Large intestine (tissue), 3 donors: Measurements from ENCODE around the gene KIAA1614. TPM values are rescaled to one million over a fixed set of nuclear protein-coding genes. Genes with fewer than 3 reads are reported as not detected.

Source experiments
- DNase-seq, 2 donors: peaks; one replicate each; pipeline versions ENCODE4 v3.0.0 to v3.0.0-alpha.2; 2013
- H3K27ac ChIP-seq: one replicate; pipeline ENCODE4 v1.5.1; 2013; ENCODE audit warnings: low read length
- H3K27me3 ChIP-seq: 2 replicates; pipeline ENCODE4 v1.6.1; 2013; ENCODE audit warnings: low read length; ENCODE audit not compliant: control insufficient read depth, insufficient read depth
- H3K36me3 ChIP-seq: 2 replicates; pipeline ENCODE4 v1.6.1; 2013; ENCODE audit warnings: low read length; ENCODE audit not compliant: control insufficient read depth, insufficient read depth
- H3K4me1 ChIP-seq: one replicate; pipeline ENCODE4 v1.6.1; 2013; ENCODE audit warnings: low read length; ENCODE audit not compliant: control insufficient read depth, insufficient read depth
- H3K4me3 ChIP-seq: one replicate; pipeline ENCODE4 v1.5.1; 2013; ENCODE audit warnings: low read length
- H3K9me3 ChIP-seq: one replicate; pipeline ENCODE4 v1.6.1; 2013; ENCODE audit warnings: mild to moderate bottlenecking, low read depth, low read length, moderate library complexity; ENCODE audit not compliant: control insufficient read depth
- WGBS: methylation state at CpG from one replicate; pipeline ENCODE4 v1.1.5; 2013; ENCODE audit warnings: low lambda C conversion rate; ENCODE audit not compliant: insufficient coverage; 5-methylcytosine and 5-hydroxymethylcytosine counted together
- polyA plus RNA-seq: library from polyadenylated mRNA; unstranded; fragments of 120-200 nt; gene quantifications from one replicate; pipeline ENCODE4 v1.2.1, GENCODE V29; 2013

KIAA1614 gene
- polyA plus RNA-seq, 1 donor: 2.1 TPM

DNA sequence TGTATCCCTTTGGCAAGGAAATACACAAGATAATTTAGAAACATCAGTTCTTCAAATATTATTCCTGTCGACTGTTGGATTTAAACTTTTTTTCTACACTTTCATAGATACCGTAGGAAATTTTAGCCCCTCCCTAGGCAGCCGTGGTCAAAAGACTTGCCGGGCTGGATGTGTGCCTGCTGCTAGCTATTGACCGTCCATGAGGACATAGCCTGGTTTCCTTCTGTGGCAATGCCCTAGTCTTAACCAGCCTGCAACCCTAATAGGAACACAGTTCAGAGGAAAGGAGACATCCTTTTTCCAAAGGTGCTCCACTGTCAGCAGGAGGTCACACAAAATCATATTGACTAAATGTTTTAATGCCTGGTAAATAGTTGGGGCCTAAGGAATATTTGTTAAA, 20.4 kb upstream of the KIAA1614 start:
- WGBS: no CpG with 5 or more reads among the region's 5 CpGs
- no peak for DNase-seq

DNA sequence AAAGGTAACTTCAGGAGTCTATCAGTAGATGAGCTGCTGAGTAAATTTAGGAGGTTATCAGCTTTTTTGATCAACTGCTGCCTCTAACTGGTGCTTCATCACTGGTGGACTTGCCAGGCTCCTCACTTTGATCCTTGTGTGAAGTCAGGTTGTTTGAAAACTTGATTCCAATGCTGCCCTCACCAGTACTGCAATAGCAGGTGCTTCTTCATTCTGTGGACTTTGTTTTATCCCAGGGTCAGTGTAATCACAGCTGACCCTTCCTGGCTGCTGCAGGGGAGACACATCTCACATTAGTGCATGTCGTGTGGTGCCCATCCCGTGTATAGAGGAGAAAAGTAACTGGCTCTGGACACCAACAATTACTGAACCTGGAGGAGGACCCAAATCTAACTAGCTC, 20.0 kb upstream of the KIAA1614 start:
- Histone ChIP-seq H3K9me3 (no peaks in the 10 kb centered on the region), H3K4me3 (no peak overlapping the region), H3K27ac (no peak overlapping the region), H3K36me3 (no peaks in the 10 kb centered on the region), H3K4me1 (no peaks in the 10 kb centered on the region), H3K27me3 (no peaks in the 10 kb centered on the region)
- no CpG with 5 or more reads among the region's 2 CpGs for WGBS
- DNase-seq: no peak

More for the DNA sequence above, 20.4 kb upstream of the KIAA1614 start:
- Histone ChIP-seq H3K9me3 (no peaks in the 10 kb centered on the region), H3K27me3 (no peaks in the 10 kb centered on the region), H3K27ac (no peak overlapping the region), H3K36me3 (no peaks in the 10 kb centered on the region), H3K4me1 (peaks cover 2% of the 10 kb centered on the region), H3K4me3 (no peak overlapping the region)

DNA sequence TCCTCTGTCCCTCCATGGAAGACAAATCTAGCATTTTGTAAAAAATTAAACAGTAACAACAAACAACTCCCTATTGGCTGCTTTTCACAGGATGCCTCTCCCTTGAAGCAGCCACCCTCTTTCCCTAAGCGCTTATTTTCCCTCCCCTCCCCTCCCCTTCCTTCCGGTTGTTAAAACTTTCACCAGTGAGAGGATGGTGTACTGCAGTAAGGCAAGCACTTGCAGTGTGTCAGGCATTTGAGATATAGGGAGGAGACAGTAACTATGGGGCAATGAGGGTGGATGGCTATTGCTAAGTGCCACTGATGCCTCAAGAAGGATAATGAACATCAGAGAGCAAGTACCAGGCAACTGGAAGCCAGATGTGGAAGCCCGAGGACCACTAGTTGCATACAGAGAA, 19.1 kb upstream of the KIAA1614 start:
- no CpG with 5 or more reads among the region's 3 CpGs for WGBS
- DNase-seq: no peak
- H3K9me3 ChIP-seq: no peaks in the 10 kb centered on the region
- H3K4me3 ChIP-seq: no peak overlapping the region
- no peak overlapping the region for H3K27ac ChIP-seq
- no peaks in the 10 kb centered on the region for H3K36me3 ChIP-seq
- no peaks in the 10 kb centered on the region for H3K27me3 ChIP-seq
- H3K4me1 ChIP-seq: no peaks in the 10 kb centered on the region

DNA sequence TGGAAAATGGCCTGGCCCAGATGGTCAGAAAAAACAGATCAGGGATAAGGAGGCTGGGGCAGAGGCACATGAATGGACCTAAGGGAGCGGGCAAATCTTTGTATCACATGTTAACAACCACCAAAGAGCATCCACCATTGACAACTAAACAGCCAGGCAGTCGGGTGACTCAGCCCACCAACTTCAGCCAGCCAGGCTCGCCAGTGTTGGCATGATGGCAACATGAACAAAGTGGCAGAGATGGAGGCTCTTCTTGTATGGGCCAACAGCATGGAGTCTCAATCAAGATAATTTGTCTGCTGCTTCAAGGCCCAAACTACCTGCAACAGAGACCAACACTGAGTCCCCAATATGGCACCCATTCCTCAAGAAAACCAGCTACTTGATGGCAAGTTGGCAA, 16.5 kb upstream of the KIAA1614 start:
- no peak for DNase-seq
- Histone ChIP-seq H3K27ac (no peak overlapping the region), H3K9me3 (no peaks in the 10 kb centered on the region), H3K4me1 (no peaks in the 10 kb centered on the region), H3K4me3 (no peak overlapping the region), H3K36me3 (no peaks in the 10 kb centered on the region), H3K27me3 (no peaks in the 10 kb centered on the region)
- no CpG with 5 or more reads among the region's 3 CpGs for WGBS

DNA sequence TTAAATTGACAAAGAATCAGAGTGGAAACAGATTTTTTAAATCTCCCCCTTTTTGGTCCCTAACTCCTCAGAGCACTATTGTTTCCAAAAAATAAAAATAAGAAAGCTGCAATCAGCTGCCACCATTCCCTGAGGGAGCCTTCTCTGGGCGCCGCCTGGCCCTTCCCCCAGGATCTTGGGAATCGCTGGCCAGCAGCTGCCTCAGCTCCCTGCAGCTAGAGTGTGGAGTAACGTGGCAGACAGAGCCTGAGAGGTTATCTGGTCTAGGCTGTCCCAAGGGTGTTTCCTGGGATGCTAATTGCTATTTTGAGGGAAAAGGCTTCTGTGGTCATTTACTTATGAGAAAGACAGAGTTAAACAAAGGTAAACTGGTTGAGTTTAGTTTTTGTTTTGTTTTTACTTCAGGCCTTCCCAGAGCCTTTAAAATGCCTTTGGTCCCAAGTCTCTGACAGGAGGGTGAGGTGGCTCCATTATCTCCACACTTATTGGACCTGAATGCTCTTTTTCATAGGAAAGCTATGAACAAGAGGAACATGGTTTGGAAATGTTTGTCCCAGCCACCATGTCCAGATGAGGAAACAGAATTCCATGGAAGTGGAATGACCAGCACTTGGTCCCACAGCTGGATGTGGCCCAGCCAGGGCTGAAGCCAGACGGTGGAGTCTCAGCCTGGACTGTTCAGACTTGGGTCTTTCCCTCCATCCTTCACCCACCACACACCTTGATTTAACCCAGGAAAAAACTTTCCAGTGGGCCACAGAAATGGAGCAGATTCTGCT, 14.1 kb upstream of the KIAA1614 start:
- no peak overlapping the region for H3K4me3 ChIP-seq
- WGBS: no CpG with 5 or more reads among the region's 5 CpGs
- no peaks in the 10 kb centered on the region for H3K9me3 ChIP-seq
- H3K27me3 ChIP-seq: no peaks in the 10 kb centered on the region
- DNase-seq: no peak
- no peaks in the 10 kb centered on the region for H3K4me1 ChIP-seq
- no peaks in the 10 kb centered on the region for H3K36me3 ChIP-seq
- no peak overlapping the region for H3K27ac ChIP-seq

DNA sequence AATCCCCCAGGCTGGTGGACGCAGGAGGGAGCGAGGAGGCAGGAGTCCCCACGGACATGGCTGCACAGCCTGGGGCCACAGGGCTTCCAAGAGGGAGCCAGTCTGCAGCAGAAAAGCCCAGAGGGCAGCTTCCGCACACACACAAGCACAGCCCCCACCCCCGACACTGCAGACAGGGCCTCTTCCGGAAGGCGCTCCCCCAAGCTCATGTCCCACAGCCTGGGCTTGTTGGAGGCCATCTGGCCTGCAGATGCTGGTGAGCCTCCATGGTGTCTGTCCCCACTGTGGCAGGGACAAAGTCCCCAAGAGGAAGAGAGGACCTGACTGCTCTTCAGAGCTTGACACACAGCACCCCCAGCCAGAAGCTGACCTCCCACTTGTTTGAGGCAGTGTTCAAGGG, 13.4 kb upstream of the KIAA1614 start:
- no peaks in the 10 kb centered on the region for H3K27me3 ChIP-seq
- no peaks in the 10 kb centered on the region for H3K9me3 ChIP-seq
- no peak overlapping the region for H3K4me3 ChIP-seq
- H3K36me3 ChIP-seq: no peaks in the 10 kb centered on the region
- no peak overlapping the region for H3K27ac ChIP-seq
- no CpG with 5 or more reads among the region's 7 CpGs for WGBS
- H3K4me1 ChIP-seq: no peaks in the 10 kb centered on the region
- no peak for DNase-seq

DNA sequence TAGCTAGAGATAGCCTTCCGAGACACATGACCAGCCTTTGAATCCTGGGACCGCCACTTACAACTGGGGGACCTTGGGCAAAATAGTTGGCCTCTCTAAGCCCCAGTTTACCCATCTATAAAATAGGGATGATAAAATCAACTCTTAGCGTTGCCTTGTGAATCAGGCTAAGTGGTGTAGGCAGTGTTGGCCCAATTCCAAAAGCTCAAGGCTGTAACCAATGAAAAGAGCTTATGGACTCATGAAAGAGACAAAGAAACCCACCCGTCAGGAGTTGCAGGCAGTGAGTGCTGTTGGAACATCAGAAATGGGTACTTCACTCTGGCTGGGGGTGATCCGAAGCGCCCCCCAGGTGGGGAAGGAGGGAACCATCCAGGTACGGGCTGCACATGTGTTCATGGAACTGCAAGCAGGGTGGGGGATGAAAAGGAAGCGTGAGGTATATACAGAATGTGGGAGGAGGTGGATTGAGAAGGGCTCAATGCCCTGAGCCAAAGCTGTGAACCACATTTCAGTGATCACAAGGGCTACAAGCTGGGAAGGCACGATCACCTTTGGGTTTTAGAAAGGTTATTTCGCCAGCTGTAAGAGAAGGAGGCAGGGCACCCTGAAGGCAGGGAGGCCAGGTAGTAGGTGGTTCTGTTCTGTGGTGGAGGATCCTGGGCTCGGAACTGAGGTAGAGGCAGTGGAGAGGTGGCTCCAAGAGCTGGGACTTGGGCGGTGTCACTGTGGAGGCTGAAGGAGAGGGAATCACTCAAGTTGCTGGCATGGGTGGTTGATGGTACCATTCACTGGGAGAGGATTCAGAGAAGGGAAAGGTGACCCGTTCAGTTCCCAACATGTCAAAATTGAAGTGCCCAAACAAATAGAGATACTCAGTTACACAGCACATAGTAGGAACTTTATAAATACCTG, 11.4 kb upstream of the KIAA1614 start:
- H3K36me3 ChIP-seq: no peaks in the 10 kb centered on the region
- H3K27me3 ChIP-seq: no peaks in the 10 kb centered on the region
- no peaks in the 10 kb centered on the region for H3K9me3 ChIP-seq
- 33% methylated on average over 1 of the region's 13 CpGs for WGBS
- no peak for DNase-seq
- no peaks in the 10 kb centered on the region for H3K4me1 ChIP-seq
- no peak overlapping the region for H3K27ac ChIP-seq
- no peak overlapping the region for H3K4me3 ChIP-seq

DNA sequence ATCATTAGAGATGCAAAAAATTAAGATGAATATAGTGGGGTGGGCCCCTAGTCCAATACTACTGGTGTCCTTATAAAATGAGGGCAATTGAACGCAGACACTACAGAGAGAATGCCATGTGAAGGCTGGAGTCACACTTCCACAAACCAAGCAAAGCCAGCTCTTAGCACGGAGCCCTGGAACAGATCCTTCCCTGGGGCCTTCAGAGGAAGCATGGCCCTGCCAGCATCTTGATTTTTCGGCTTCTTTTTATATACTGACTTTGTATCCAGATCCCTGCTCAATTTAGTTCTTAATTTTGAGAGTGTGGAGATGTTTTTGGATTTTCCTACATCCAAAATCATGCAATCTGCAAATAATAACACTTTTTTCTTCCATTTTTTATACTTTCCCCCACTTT, 10.2 kb upstream of the KIAA1614 start:
- DNase-seq: no peak
- no peaks in the 10 kb centered on the region for H3K36me3 ChIP-seq
- H3K27ac ChIP-seq: no peak overlapping the region
- H3K27me3 ChIP-seq: no peaks in the 10 kb centered on the region
- no peaks in the 10 kb centered on the region for H3K4me1 ChIP-seq
- WGBS: 77% methylated on average over 2 of the region's 3 CpGs
- no peak overlapping the region for H3K4me3 ChIP-seq
- no peaks in the 10 kb centered on the region for H3K9me3 ChIP-seq

DNA sequence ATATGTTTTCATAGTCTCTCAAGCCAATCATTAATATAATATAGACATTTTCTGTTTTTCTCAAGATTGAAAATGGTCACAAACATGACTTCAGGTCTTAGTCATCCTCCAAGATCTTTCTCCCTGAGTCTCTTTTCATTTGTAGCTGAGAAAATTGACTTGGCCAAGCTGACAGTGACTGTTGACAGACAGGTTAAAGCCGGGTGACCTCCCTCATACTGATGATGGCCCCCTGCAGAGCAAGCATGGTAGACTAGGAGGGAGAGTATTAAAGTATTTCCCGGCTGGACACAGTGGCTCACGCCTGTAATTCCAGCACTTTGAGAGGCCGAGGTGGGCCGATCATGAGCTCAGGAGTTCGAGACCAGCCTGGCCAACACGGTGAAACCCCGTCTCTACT, 6.8 kb upstream of the KIAA1614 start:
- Histone ChIP-seq H3K36me3 (no peaks in the 10 kb centered on the region), H3K4me1 (peaks cover 5% of the 10 kb centered on the region), H3K4me3 (no peak overlapping the region), H3K27ac (no peak overlapping the region), H3K27me3 (no peaks in the 10 kb centered on the region), H3K9me3 (no peaks in the 10 kb centered on the region)
- no peak for DNase-seq
- no CpG with 5 or more reads among the region's 8 CpGs for WGBS

DNA sequence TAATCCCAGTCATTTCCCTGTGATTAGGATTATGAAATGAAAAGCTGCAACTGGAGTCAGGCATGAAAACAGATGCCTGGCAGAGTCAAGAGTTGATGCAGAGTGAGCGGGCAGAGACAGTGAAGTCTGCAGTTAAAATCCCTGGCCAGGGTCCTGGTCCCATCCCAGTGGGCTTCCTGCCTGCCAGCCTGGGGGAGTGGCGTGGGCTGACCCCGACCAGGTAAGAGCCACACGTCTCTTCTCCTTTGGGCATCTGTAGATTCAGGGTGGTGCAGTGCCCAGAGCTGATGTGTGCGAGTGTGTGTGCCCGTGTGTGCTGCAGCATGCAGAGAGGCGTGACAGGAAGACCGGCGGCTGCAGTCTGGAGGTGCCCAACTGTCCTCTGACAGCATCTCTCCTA, 6.2 kb upstream of the KIAA1614 start:
- H3K4me3 ChIP-seq: no peak overlapping the region
- H3K9me3 ChIP-seq: no peaks in the 10 kb centered on the region
- H3K27me3 ChIP-seq: peaks cover 1% of the 10 kb centered on the region
- no peaks in the 10 kb centered on the region for H3K36me3 ChIP-seq
- H3K27ac ChIP-seq: no peak overlapping the region
- DNase-seq: no peak
- peaks cover 5% of the 10 kb centered on the region for H3K4me1 ChIP-seq
- WGBS: 80% methylated on average over 3 of the region's 9 CpGs
